ENCODE data around the gene ZNF777.

DNA sequence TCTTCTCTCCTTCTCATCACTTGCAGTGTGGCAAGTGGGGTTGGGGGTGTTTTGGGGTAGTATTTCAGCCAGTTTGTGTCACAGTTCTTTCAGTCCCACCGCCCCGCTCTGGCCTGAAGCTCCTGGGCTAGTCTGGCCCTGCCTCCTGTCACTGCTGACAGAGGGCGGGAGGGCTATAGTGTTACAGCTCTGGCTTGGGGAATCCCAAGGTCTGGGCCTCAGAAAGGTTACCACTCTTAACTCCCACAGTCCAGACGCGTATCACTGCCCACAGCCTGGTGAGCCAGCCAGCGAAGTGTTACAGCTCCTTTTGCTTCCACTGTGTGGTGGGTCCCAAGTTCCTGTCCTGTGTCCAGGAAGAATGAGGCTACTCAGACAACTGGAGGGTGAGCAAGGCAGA, 56.0 kb downstream of the ZNF777 start:
- TF ChIP-seq POLR2AphosphoS5 (IDR thresholded peaks at IDR 0.05; ENCODE audit: borderline replicate concordance, low read depth, low read length): no peak
- no peak for TF ChIP-seq EZH2 (IDR thresholded peaks at IDR 0.05)
